Suprapubic skin (tissue), 4 donors: ENCODE results near the gene SUPT7L.

Experiments used
- CTCF ChIP-seq, 2 donors: fragments of 200-600 bp in 1 of 2; fragments of 450-650 bp in 1 of 2; sonication (generic) in 1 of 2; IDR thresholded peaks; one replicate each; pipeline ENCODE4 v1.5.1; 2016 to 2019; ENCODE audit warnings: antibody characterized with exemption in 2 of 2, mild to moderate bottlenecking in 1 of 2, moderate library complexity in 1 of 2
- POLR2A ChIP-seq, 2 donors: fragments of 450-650 bp; IDR thresholded peaks; one replicate each; pipeline ENCODE4 v1.6.1; 2017; ENCODE audit warnings: antibody characterized with exemption in 2 of 2, mild to moderate bottlenecking in 2 of 2, moderate library complexity in 2 of 2
- POLR2AphosphoS5 ChIP-seq, 3 donors: sonication (generic); formaldehyde crosslinking; IDR thresholded peaks; one replicate each; pipeline ENCODE4 v1.6.1; 2017; ENCODE audit warnings: antibody characterized with exemption in 3 of 3

GRCh38 chr2:27680571-27680970 lies 17.2 kb upstream of the SUPT7L start:
- no peak for TF ChIP-seq POLR2A (IDR thresholded peaks at IDR 0.05)
- no peak for TF ChIP-seq CTCF (IDR thresholded peaks at IDR 0.05)
- no peak for TF ChIP-seq POLR2AphosphoS5 (IDR thresholded peaks at IDR 0.05)
